Activated T-cell treated with anti-CD3 and anti-CD28 coated beads, Interleukin-2, amount 50 U/mL, for 24 hours (primary cell): ENCODE results near the gene DOLPP1.
"Not testable (repeated sequence)": the region's sequence is repeated elsewhere in the genome, so short reads cannot be mapped to it uniquely, and the experiment has no call there.

Experiments used
- DNase-seq: peaks from one replicate; pipeline ENCODE4 v3.0.0-alpha.2; 2020
- H3K27ac Mint-ChIP-seq: 2 replicates; pipeline ENCODE4 v1.8.0; 2020; ENCODE audit warnings: mild to moderate bottlenecking, mixed read lengths
- H3K27me3 Mint-ChIP-seq: 2 replicates; pipeline ENCODE4 v1.8.0; 2020; ENCODE audit warnings: mixed read lengths
- H3K36me3 Mint-ChIP-seq: 2 replicates; pipeline ENCODE4 v1.8.0; 2020; ENCODE audit warnings: low read depth, mixed read lengths
- H3K4me1 Mint-ChIP-seq: 2 replicates; pipeline ENCODE4 v1.8.0; 2020; ENCODE audit warnings: low read depth, mixed read lengths
- H3K4me3 Mint-ChIP-seq: 2 replicates; pipeline ENCODE4 v1.8.0; 2020; ENCODE audit warnings: mild to moderate bottlenecking, moderate library complexity, mixed read lengths
- H3K9me3 Mint-ChIP-seq: 2 replicates; pipeline ENCODE4 v1.8.0; 2020; ENCODE audit warnings: mixed read lengths

Gene DOLPP1

GRCh38 chr9:129128689-129129088 lies 47.8 kb downstream of the DOLPP1 start:
- Mint-ChIP-seq H3K36me3 (peaks cover 75% of the 10 kb centered on the region), H3K4me3 (no peak overlapping the region), H3K27ac (no peak overlapping the region)

GRCh38 chr9:129130271-129130670 lies 49.4 kb downstream of the DOLPP1 start:
- not testable (repeated sequence) for H3K27me3 Mint-ChIP-seq, H3K27ac Mint-ChIP-seq, H3K4me1 Mint-ChIP-seq, DNase-seq, H3K9me3 Mint-ChIP-seq, H3K4me3 Mint-ChIP-seq
- H3K36me3 Mint-ChIP-seq, result peaks cover 79% of the 10 kb centered on the region

More at GRCh38 chr9:129128689-129129088, 47.8 kb downstream of the DOLPP1 start:
- Mint-ChIP-seq H3K4me1 (peaks cover 7% of the 10 kb centered on the region), H3K9me3 (no peaks in the 10 kb centered on the region), H3K27me3 (no peaks in the 10 kb centered on the region)
- no peak for DNase-seq

- Mint-ChIP-seq H3K9me3 (no peaks in the 10 kb centered on the region), H3K4me1 (peaks cover 7% of the 10 kb centered on the region), H3K27ac (no peak overlapping the region), H3K4me3 (no peak overlapping the region), H3K36me3 (peaks cover 83% of the 10 kb centered on the region), H3K27me3 (no peaks in the 10 kb centered on the region)
- DNase-seq, result no peak
Observed at GRCh38 chr9:129130791-129131190, 49.9 kb downstream of the DOLPP1 start.

GRCh38 chr9:129131300-129132145 lies 50.6 kb downstream of the DOLPP1 start:
- H3K9me3 Mint-ChIP-seq, result no peaks in the 10 kb centered on the region
- peak overlapping the region; percentile 12 for H3K27ac Mint-ChIP-seq
- peaks cover 7% of the 10 kb centered on the region for H3K4me1 Mint-ChIP-seq
- peak; percentile 90 for DNase-seq
- H3K27me3 Mint-ChIP-seq, result no peaks in the 10 kb centered on the region
- peaks cover 84% of the 10 kb centered on the region for H3K36me3 Mint-ChIP-seq
- no peak overlapping the region for H3K4me3 Mint-ChIP-seq

- no peaks in the 10 kb centered on the region for H3K9me3 Mint-ChIP-seq
- H3K4me1 Mint-ChIP-seq, result peaks cover 7% of the 10 kb centered on the region
- H3K36me3 Mint-ChIP-seq, result peaks cover 86% of the 10 kb centered on the region
- no peak overlapping the region for H3K4me3 Mint-ChIP-seq
- H3K27ac Mint-ChIP-seq, result no peak overlapping the region
- H3K27me3 Mint-ChIP-seq, result no peaks in the 10 kb centered on the region
- no peak for DNase-seq
Observed at GRCh38 chr9:129133082-129133481, 52.2 kb downstream of the DOLPP1 start.

- peaks cover 22% of the 10 kb centered on the region for H3K4me1 Mint-ChIP-seq
- DNase-seq, result no peak
- H3K4me3 Mint-ChIP-seq, result no peak overlapping the region
- no peaks in the 10 kb centered on the region for H3K9me3 Mint-ChIP-seq
- no peak overlapping the region for H3K27ac Mint-ChIP-seq
- peaks cover 79% of the 10 kb centered on the region for H3K36me3 Mint-ChIP-seq
- H3K27me3 Mint-ChIP-seq, result no peaks in the 10 kb centered on the region
Observed at GRCh38 chr9:129135476-129135875, 54.6 kb downstream of the DOLPP1 start.

GRCh38 chr9:129136446-129137035 lies 55.6 kb downstream of the DOLPP1 start:
- H3K36me3 Mint-ChIP-seq, result peaks cover 72% of the 10 kb centered on the region
- H3K4me1 Mint-ChIP-seq, result peaks cover 30% of the 10 kb centered on the region
- H3K9me3 Mint-ChIP-seq, result no peaks in the 10 kb centered on the region
- DNase-seq, result no peak
- H3K4me3 Mint-ChIP-seq, result no peak overlapping the region
- no peaks in the 10 kb centered on the region for H3K27me3 Mint-ChIP-seq
- H3K27ac Mint-ChIP-seq, result no peak overlapping the region

- H3K9me3 Mint-ChIP-seq, result no peaks in the 10 kb centered on the region
- H3K4me1 Mint-ChIP-seq, result peaks cover 35% of the 10 kb centered on the region
- H3K27me3 Mint-ChIP-seq, result no peaks in the 10 kb centered on the region
- H3K36me3 Mint-ChIP-seq, result peaks cover 66% of the 10 kb centered on the region
- H3K27ac Mint-ChIP-seq, result peak overlapping the region; percentile 44
- DNase-seq, result no peak
- H3K4me3 Mint-ChIP-seq, result no peak overlapping the region
Observed at GRCh38 chr9:129137292-129138143, 56.6 kb downstream of the DOLPP1 start.

GRCh38 chr9:129138144-129138462 lies 57.2 kb downstream of the DOLPP1 start:
- peaks cover 41% of the 10 kb centered on the region for H3K4me1 Mint-ChIP-seq
- H3K27ac Mint-ChIP-seq, result no peak overlapping the region
- no peaks in the 10 kb centered on the region for H3K9me3 Mint-ChIP-seq
- no peak for DNase-seq
- H3K36me3 Mint-ChIP-seq, result peaks cover 68% of the 10 kb centered on the region
- H3K27me3 Mint-ChIP-seq, result no peaks in the 10 kb centered on the region
- H3K4me3 Mint-ChIP-seq, result no peak overlapping the region

GRCh38 chr9:129138476-129139232 lies 57.7 kb downstream of the DOLPP1 start:
- H3K4me1 Mint-ChIP-seq, result peaks cover 44% of the 10 kb centered on the region
- no peaks in the 10 kb centered on the region for H3K9me3 Mint-ChIP-seq
- no peaks in the 10 kb centered on the region for H3K27me3 Mint-ChIP-seq
- no peak for DNase-seq
- peak overlapping the region; percentile 97 for H3K27ac Mint-ChIP-seq
- peaks cover 66% of the 10 kb centered on the region for H3K36me3 Mint-ChIP-seq
- peak overlapping the region; percentile 81 for H3K4me3 Mint-ChIP-seq

- Mint-ChIP-seq H3K4me1 (peaks cover 47% of the 10 kb centered on the region), H3K4me3 (peak overlapping the region; percentile 81), H3K9me3 (no peaks in the 10 kb centered on the region), H3K27ac (peak overlapping the region; percentile 97), H3K27me3 (no peaks in the 10 kb centered on the region), H3K36me3 (peaks cover 68% of the 10 kb centered on the region)
- DNase-seq, result peak; percentile 79
Observed at GRCh38 chr9:129139233-129139992, 58.5 kb downstream of the DOLPP1 start.

GRCh38 chr9:129139993-129140396 lies 59.1 kb downstream of the DOLPP1 start:
- Mint-ChIP-seq H3K4me3 (peak overlapping the region; percentile 81), H3K4me1 (peaks cover 47% of the 10 kb centered on the region), H3K36me3 (peaks cover 63% of the 10 kb centered on the region), H3K27ac (peak overlapping the region; percentile 97), H3K9me3 (no peaks in the 10 kb centered on the region), H3K27me3 (no peaks in the 10 kb centered on the region)
- peak; percentile 80 for DNase-seq
